Prostate gland (tissue), 2 donors: ENCODE measurements around the gene STK39.

Experiments
- POLR2A ChIP-seq: fragments of 450-650 bp; IDR thresholded peaks from one replicate; pipeline ENCODE4 v1.6.1; 2016; ENCODE audit warnings: antibody characterized with exemption, mild to moderate bottlenecking
- POLR2AphosphoS5 ChIP-seq: sonication (generic); formaldehyde crosslinking; IDR thresholded peaks from one replicate; pipeline ENCODE4 v1.6.1; 2017; ENCODE audit warnings: antibody characterized with exemption
- TF ChIP-seq, protein P1 (sequence below), 4 experiments: fragments of 200-600 bp in 2 of 4; fragments of 450-650 bp in 2 of 4; sonication (generic) in 2 of 4; IDR thresholded peaks; 1 replicate in 3 of 4; 2 replicates in 1 of 4; pipeline ENCODE4 v1.5.1; 2016 to 2019; ENCODE audit warnings: antibody characterized with exemption in 4 of 4, mild to moderate bottlenecking in 2 of 4, moderate library complexity in 2 of 4

DNA sequence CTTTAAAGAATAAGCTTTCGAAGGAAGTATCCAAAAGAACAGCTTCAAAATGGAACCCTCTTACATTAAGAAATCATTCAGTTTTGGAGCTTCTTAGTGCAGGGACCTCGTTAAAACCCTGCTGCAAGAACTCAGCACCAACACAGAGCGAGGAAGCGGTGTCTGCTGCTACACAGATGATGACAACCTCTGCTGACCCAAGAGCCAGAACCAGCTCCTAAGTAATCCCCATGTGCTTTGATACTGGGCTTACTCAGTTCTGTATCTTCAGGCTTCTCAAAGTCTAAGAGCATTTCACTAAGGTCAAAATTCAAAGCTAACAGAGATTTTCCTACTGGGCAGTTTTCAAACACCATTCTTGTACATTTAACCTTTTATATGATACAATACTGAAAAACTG, 194.6 kb downstream of the STK39 start:
- TF ChIP-seq, protein P1, sequence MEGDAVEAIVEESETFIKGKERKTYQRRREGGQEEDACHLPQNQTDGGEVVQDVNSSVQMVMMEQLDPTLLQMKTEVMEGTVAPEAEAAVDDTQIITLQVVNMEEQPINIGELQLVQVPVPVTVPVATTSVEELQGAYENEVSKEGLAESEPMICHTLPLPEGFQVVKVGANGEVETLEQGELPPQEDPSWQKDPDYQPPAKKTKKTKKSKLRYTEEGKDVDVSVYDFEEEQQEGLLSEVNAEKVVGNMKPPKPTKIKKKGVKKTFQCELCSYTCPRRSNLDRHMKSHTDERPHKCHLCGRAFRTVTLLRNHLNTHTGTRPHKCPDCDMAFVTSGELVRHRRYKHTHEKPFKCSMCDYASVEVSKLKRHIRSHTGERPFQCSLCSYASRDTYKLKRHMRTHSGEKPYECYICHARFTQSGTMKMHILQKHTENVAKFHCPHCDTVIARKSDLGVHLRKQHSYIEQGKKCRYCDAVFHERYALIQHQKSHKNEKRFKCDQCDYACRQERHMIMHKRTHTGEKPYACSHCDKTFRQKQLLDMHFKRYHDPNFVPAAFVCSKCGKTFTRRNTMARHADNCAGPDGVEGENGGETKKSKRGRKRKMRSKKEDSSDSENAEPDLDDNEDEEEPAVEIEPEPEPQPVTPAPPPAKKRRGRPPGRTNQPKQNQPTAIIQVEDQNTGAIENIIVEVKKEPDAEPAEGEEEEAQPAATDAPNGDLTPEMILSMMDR (IDR thresholded peaks at IDR 0.05): no peak
- TF ChIP-seq POLR2A: no peak
- TF ChIP-seq POLR2AphosphoS5: no peak
